SK-N-SH treated with all-trans-retinoic acid at 6 μM for 48 hours (cell line): ENCODE measurements around the gene TMEM62.

Experiments
- ATAC-seq: fragments of 200-7000 bp; cut with Tn5 transposase; 3 replicates; pipeline ENCODE4 v1.9.1; 2020; ENCODE audit warnings: mild to moderate bottlenecking, moderate library complexity
- CREB5 ChIP-seq: fragments of 250-450 bp; sonication (Bioruptor Pico); IDR thresholded peaks from 2 replicates; pipeline ENCODE4 v1.5.1; 2020; ENCODE audit warnings: low read depth, mild to moderate bottlenecking, moderate library complexity
- ISL1 ChIP-seq: fragments of 250-450 bp; sonication (Bioruptor Pico); IDR thresholded peaks from 2 replicates; pipeline ENCODE4 v2.1.2; 2022; ENCODE audit warnings: mild to moderate bottlenecking, moderate library complexity
- PATZ1 ChIP-seq: fragments of 250-450 bp; sonication (Bioruptor Pico); IDR thresholded peaks from 2 replicates; pipeline ENCODE4 v1.8.0; 2020; ENCODE audit warnings: mild to moderate bottlenecking, moderate library complexity, borderline replicate concordance
- TOX ChIP-seq: fragments of 250-450 bp; sonication (Bioruptor Pico); IDR thresholded peaks from 2 replicates; pipeline ENCODE4 v1.8.0; 2021; ENCODE audit warnings: mild to moderate bottlenecking, moderate library complexity, borderline replicate concordance
- TSHZ2 ChIP-seq: fragments of 250-450 bp; sonication (Bioruptor Pico); IDR thresholded peaks from 2 replicates; pipeline ENCODE4 v1.5.0; 2020; ENCODE audit warnings: mild to moderate bottlenecking, moderate library complexity
- ZFP30 ChIP-seq: fragments of 450-650 bp; formaldehyde crosslinking; IDR thresholded peaks from 2 replicates; pipeline ENCODE4 v1.5.0; 2022; ENCODE audit warnings: mild to moderate bottlenecking, moderate library complexity
- ZNF565 ChIP-seq: fragments of 450-650 bp; formaldehyde crosslinking; conservative IDR thresholded peaks from 2 replicates; pipeline ENCODE4 v1.5.0; 2020; ENCODE audit warnings: low read depth, mild to moderate bottlenecking, moderate library complexity

Gene TMEM62

GRCh38 chr15:43230640-43231115 lies 97.3 kb downstream of the TMEM62 start:
- no peak for TF ChIP-seq TSHZ2 (CRISPR knock-in tag)
- TF ChIP-seq ZNF565 (CRISPR knock-in tag), result no peak
- TF ChIP-seq, all 23 proteins: peak for 0
- ATAC-seq, result no peak

- ATAC-seq, result no peak
Measured at GRCh38 chr15:43232289-43232874, 99.0 kb downstream of the TMEM62 start.

More at GRCh38 chr15:43232289-43232874, 99.0 kb downstream of the TMEM62 start:
- TF ChIP-seq TOX, result no peak
- no peak for TF ChIP-seq PATZ1 (CRISPR knock-in tag)
- no peak for TF ChIP-seq ISL1 (CRISPR knock-in tag)
- TF ChIP-seq CREB5, result no peak
- TF ChIP-seq ZFP30, result no peak
- TF ChIP-seq, all 23 proteins: peak for 0
